Measurements from ENCODE around the gene ACACA. TPM values are rescaled to one million over a fixed set of nuclear protein-coding genes. Genes with fewer than 3 reads are reported as not detected.

The ACACA gene
- total and polyA plus RNA-seq, 2 donors (not counting 1 experiment from before 2014, with no cell fraction given), result 4.8 to 26.2 TPM

GRCh38 chr17:37109106-37109505 lies 297.5 kb downstream of the ACACA start:
- H3K9me3 ChIP-seq (ENCODE audit: control extremely low read depth in 1 of 3, control insufficient read depth in 2 of 3, insufficient read depth in 1 of 3, low read length in 2 of 3), result no peaks in the 10 kb centered on the region
- no peak for DNase-seq
- WGBS (ENCODE audit: insufficient coverage), result 100% methylated on average over 1 of the region's 5 CpGs
- TF ChIP-seq EZH2 (IDR thresholded peaks at IDR 0.05; ENCODE audit: borderline replicate concordance, insufficient read depth, low read depth, low read length, poor library complexity, severe bottlenecking), result no peak
- TF ChIP-seq CTCF (IDR thresholded peaks at IDR 0.05), result no peak
- no peaks in the 10 kb centered on the region for H4K20me1 ChIP-seq (ENCODE audit: control insufficient read depth, insufficient read depth, low read length, poor library complexity, severe bottlenecking)
- no peak overlapping the region for H3K27ac Mint-ChIP-seq
- no peak overlapping the region for H3K4me3 Mint-ChIP-seq
- H2AFZ ChIP-seq (ENCODE audit: insufficient read depth, low read depth, low read length, poor library complexity, severe bottlenecking), result no peak overlapping the region
- CTCF ChIA-PET, result no interaction called here
- no peaks in the 10 kb centered on the region for H3K27me3 Mint-ChIP-seq
- H3K36me3 ChIP-seq (replicated peaks in 1 of 2; ENCODE audit: control extremely low read depth in 1 of 2, control insufficient read depth in 1 of 2, extremely low read depth in 1 of 2, insufficient read depth in 2 of 2, low read length in 1 of 2), result peaks cover 2 to 39% of the 10 kb centered on the region in 2 experiments
- no peak for ATAC-seq (ENCODE audit: low read depth)
- H3K27me3 ChIP-seq (replicated peaks in 1 of 4; ENCODE audit: control extremely low read depth in 1 of 4, control insufficient read depth in 3 of 4, insufficient read depth in 4 of 4, low read length in 3 of 4), result no peaks in the 10 kb centered on the region
- H3K9me3 Mint-ChIP-seq (ENCODE audit: insufficient read depth), result no peaks in the 10 kb centered on the region
- H3K27ac ChIP-seq (ENCODE audit: low read length in 2 of 2), result no peak overlapping the region
- no peak overlapping the region for H3K9ac ChIP-seq (ENCODE audit: low read length)
- H3K4me2 ChIP-seq (replicated peaks; ENCODE audit: low read depth, low read length, poor library complexity, severe bottlenecking), result no peak overlapping the region
- intact Hi-C loops (cut with micrococcal nuclease), result no loop called here
- POLR2A ChIA-PET, result no interaction called here
- H3K4me1 Mint-ChIP-seq, result no peaks in the 10 kb centered on the region
- H3K79me2 ChIP-seq (ENCODE audit: control insufficient read depth, insufficient read depth, low read length), result no peaks in the 10 kb centered on the region
- H3K4me3 ChIP-seq (ENCODE audit: control extremely low read depth in 1 of 5, extremely low read depth in 1 of 5, insufficient read depth in 1 of 5, low read depth in 2 of 5, low read length in 4 of 5), result no peak overlapping the region
- H3K4me1 ChIP-seq (ENCODE audit: control insufficient read depth in 2 of 2, insufficient read depth in 2 of 2, low read length in 2 of 2), result no peaks in the 10 kb centered on the region

DNA sequence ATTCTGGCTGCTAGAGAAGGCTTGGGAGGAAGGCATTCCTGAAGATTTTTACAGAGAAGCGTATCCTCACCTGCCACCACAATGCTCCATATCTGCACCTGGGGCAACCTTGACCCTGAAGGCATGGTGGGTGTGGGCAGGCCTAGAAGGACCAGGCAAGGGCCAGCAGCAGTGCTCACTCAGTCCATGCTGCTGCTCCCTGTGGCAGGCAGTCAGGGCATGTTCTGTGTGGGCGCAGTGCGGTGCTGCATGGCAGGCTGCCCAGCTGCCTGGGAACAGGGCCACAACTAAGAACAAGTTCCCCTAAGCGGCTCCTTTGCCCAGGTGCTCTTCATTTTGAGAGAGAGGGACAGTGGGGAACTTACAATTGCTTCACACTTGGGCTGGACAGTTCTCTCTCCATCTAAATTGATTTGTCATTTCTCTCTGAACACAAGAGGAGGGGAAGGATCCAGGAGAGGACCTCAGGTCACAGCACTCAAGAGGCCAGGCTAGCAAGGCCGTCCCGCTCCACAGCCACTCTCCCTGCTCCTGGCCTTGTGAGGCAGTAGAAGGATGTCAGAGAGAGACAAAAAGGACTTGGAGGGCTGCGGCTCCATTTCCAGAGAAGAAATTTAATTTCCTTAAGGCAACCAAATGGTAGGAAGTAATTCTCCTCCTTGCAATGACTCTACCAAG lies 299.1 kb downstream of the ACACA start:
- Histone ChIP-seq H3K9me3 (ENCODE audit: control extremely low read depth in 1 of 3, control insufficient read depth in 2 of 3, insufficient read depth in 1 of 3, low read length in 2 of 3) (no peaks in the 10 kb centered on the region), H3K27me3 (replicated peaks in 1 of 4; ENCODE audit: control extremely low read depth in 1 of 4, control insufficient read depth in 3 of 4, insufficient read depth in 4 of 4, low read length in 3 of 4) (no peaks in the 10 kb centered on the region), H2AFZ (ENCODE audit: insufficient read depth, low read depth, low read length, poor library complexity, severe bottlenecking) (no peak overlapping the region), H3K79me2 (ENCODE audit: control insufficient read depth, insufficient read depth, low read length) (no peaks in the 10 kb centered on the region), H3K4me1 (ENCODE audit: control insufficient read depth in 2 of 2, insufficient read depth in 2 of 2, low read length in 2 of 2) (no peaks in the 10 kb centered on the region), H3K4me2 (replicated peaks; ENCODE audit: low read depth, low read length, poor library complexity, severe bottlenecking) (no peak overlapping the region), H3K4me3 (ENCODE audit: control extremely low read depth in 1 of 5, extremely low read depth in 1 of 5, insufficient read depth in 1 of 5, low read depth in 2 of 5, low read length in 4 of 5) (no peak overlapping the region), H3K9ac (ENCODE audit: low read length) (no peak overlapping the region), H3K36me3 (replicated peaks in 1 of 2; ENCODE audit: control extremely low read depth in 1 of 2, control insufficient read depth in 1 of 2, extremely low read depth in 1 of 2, insufficient read depth in 2 of 2, low read length in 1 of 2) (peaks cover 0 to 38% of the 10 kb centered on the region in 2 experiments), H4K20me1 (ENCODE audit: control insufficient read depth, insufficient read depth, low read length, poor library complexity, severe bottlenecking) (no peaks in the 10 kb centered on the region), H3K27ac (ENCODE audit: low read length in 2 of 2) (no peak overlapping the region)
- Mint-ChIP-seq H3K4me1 (no peaks in the 10 kb centered on the region), H3K27ac (no peak overlapping the region), H3K9me3 (ENCODE audit: insufficient read depth) (no peaks in the 10 kb centered on the region), H3K27me3 (no peaks in the 10 kb centered on the region), H3K4me3 (no peak overlapping the region)
- WGBS (ENCODE audit: insufficient coverage), result 76% methylated on average over 3 of the region's 7 CpGs
- CTCF ChIA-PET, result no interaction called here
- TF ChIP-seq CTCF (IDR thresholded peaks at IDR 0.05) (no peak), EZH2 (IDR thresholded peaks at IDR 0.05; ENCODE audit: borderline replicate concordance, insufficient read depth, low read depth, low read length, poor library complexity, severe bottlenecking) (no peak)
- POLR2A ChIA-PET, result no interaction called here
- ATAC-seq (ENCODE audit: low read depth) (no peak), DNase-seq (no peak)
- intact Hi-C loops (cut with micrococcal nuclease), result no loop called here

Data from B cell (primary cell).